Astrocyte of the spinal cord (primary cell): Measurements from ENCODE around the gene SHC3.

Experiments used
- DNase-seq: peaks from one replicate; pipeline ENCODE4 v3.0.0; 2011; ENCODE audit warnings: low read depth, low spot score
- H3K4me3 ChIP-seq: 2 replicates; pipeline ENCODE4 v1.5.1; 2011; ENCODE audit warnings: low read depth, mild to moderate bottlenecking, low read length, moderate library complexity
- in situ Hi-C: cut with HindIII; loops from 2 replicates; pipeline ENCODE4 v1.10.0; 2017; ENCODE audit warnings: low sequenced_read_pairs
- TF ChIP-seq, protein P1 (sequence below): IDR thresholded peaks from 2 replicates; pipeline ENCODE4 v1.5.1; 2012; ENCODE audit warnings: low read depth, mild to moderate bottlenecking, low read length, inconsistent platforms

SHC3 gene

DNA sequence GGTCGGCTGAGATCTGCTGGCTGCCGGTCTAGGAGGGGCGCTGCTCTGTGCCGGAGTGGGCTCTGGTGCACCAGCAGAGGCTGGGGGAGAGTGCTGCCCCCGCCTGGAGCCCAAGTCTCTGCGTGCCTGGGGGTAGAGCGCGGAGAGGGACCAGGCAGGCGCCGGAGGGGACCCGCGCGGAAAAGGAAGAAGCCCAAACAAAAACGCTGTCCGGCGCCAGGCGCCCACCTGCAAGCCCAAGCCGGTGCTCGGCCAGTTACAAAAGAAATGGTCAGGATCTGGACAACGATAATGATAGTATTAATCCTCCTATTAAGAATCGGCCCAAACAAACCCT is 187.9 kb downstream of the SHC3 start:
- in situ Hi-C loops, result no loop called here

DNA sequence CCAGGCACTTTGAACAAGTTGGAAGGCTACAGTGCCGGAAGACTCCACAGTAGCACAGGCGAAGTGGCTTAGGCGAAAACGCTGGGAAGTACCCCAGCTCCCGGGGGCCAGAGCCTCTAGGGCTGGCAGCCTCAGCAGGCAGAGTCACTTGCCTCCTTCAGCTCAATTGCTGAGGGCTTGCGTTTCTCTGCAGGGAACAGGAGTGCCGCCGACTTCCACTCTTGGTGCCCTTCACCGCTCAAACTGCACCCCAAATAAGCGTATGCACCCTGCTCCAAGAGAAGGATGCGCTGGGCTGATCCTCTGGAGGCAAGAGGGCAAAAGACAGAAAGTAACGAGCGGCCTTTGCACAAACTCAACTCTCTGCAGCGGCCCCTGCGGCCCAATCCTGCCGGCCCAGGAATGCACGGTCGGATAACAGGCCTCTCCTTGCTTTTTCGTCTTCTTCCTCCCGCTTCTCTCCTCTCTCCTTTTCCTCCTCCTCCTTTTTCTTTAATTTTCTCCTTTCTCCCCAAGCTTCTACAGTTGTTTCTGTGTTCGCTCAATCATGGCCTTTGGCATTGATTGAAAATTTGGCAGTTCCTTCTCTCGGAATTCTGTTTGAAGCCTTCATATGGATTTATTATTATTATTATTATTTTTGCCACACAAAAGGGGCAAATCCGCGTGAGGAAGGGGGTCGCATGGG is 188.4 kb downstream of the SHC3 start:
- in situ Hi-C loops, result no loop called here

More for the DNA sequence above, 187.9 kb downstream of the SHC3 start:
- peak overlapping the region; percentile 65 for H3K4me3 ChIP-seq
- DNase-seq, result no peak
- TF ChIP-seq, protein P1, sequence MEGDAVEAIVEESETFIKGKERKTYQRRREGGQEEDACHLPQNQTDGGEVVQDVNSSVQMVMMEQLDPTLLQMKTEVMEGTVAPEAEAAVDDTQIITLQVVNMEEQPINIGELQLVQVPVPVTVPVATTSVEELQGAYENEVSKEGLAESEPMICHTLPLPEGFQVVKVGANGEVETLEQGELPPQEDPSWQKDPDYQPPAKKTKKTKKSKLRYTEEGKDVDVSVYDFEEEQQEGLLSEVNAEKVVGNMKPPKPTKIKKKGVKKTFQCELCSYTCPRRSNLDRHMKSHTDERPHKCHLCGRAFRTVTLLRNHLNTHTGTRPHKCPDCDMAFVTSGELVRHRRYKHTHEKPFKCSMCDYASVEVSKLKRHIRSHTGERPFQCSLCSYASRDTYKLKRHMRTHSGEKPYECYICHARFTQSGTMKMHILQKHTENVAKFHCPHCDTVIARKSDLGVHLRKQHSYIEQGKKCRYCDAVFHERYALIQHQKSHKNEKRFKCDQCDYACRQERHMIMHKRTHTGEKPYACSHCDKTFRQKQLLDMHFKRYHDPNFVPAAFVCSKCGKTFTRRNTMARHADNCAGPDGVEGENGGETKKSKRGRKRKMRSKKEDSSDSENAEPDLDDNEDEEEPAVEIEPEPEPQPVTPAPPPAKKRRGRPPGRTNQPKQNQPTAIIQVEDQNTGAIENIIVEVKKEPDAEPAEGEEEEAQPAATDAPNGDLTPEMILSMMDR, result peak; percentile 30

DNA sequence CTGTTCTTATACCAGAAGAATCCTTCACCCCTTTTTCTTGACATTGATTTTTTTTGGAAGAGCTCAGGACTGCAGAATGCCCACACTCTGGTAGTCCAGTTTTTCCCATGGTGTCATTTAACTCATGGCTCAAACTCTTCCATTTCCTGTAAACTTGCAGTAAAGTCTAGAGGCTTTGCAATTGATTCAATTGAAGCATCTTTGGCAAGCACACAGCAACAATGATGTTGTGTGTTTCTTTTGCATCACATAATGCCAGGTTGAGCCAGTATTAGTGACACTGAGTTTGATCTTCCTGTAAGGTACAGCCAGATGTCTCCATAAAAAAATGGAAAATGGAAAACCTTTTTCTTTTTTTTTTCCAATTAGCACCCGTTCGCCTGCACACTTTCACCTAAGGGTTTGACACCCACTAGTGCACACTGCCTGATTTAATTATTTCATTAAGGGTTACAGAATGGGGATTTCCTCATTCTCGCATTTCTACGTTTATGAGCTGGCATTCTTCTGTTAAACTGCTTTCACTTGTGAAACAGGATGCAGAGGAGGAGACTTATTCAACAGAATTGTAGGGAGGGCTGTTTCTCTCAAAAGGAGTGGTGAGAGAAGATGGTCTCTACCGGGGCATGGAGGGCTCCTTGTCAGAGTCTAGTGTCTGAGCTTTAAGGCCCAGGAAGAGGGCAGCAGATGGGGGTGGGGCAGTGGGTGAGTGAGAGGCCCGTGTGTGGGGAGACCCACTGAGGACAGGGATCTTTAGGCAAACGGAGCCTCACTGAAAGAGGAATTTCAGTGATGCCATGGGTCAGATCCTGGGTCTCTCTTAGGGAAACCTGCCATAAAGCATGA is 189.6 kb downstream of the SHC3 start:
- TF ChIP-seq, protein P1, result no peak
- in situ Hi-C loops, result no loop called here
- H3K4me3 ChIP-seq, result no peak overlapping the region
- no peak for DNase-seq

More for the DNA sequence above, 188.4 kb downstream of the SHC3 start:
- TF ChIP-seq, protein P1, result no peak
- no peak for DNase-seq
- H3K4me3 ChIP-seq, result peak overlapping the region; percentile 65

DNA sequence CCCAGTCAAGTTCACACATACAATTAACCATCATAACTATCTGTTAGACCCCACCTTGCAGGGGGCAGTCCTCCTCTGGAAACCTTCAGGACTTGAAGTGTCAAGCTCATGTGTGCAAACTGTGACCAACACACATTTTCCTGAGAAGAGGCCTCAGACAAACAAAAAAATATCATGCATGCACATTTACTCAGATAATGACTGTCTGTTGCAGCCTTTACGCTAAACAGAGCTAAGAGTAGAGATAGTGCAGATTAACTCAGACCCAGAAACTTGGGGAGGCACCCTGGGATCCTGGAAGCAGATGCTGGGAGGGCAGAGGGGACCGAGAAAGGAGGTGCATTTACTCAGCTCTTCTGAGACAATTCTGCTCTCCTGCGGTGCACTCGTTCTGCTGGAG is 191.0 kb downstream of the SHC3 start:
- in situ Hi-C loops, result no loop called here
- H3K4me3 ChIP-seq, result no peak overlapping the region
- TF ChIP-seq, protein P1, result no peak
- no peak for DNase-seq

DNA sequence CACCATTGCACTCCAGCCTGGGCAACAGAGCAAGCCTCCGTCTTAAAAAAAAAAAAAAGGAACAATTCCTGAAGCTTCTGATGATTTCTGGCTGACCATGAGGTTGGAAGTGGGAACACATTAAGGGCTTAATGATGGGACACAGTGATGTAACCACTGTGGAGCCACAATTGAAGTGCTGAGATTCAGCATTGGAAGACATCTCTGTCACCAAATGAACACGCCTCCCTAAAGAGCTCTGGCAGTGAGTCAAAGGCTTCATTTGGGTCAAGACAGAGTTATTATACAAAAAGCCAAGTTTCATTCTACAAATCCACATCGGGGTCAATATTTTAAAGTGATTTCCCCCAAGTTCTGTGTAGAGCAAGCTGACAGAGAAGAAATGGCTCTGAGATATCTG is 191.8 kb downstream of the SHC3 start:
- H3K4me3 ChIP-seq, result no peak overlapping the region
- in situ Hi-C loops, result no loop called here
- DNase-seq, result no peak
- TF ChIP-seq, protein P1, result no peak

DNA sequence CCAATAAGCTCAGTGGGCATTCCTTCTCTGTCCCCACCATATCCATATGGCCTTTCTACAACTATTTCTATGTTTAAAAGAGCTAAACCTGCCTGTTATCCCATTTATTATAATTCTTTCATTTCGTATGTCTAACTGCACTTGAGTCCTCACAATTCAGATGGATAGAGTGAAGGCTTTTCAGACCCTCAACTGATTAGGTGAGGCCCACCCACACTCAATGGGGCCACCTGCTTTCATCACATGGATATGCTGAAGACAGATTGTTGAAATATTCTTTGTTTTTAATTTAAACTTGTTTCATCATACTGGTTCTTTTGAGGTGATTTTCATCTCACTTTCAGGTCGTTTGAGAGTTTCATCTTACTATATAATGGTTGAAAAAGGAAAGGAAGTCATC is 193.0 kb downstream of the SHC3 start:
- in situ Hi-C loops, result no loop called here
- no peak for DNase-seq
- TF ChIP-seq, protein P1, result no peak
- no peak overlapping the region for H3K4me3 ChIP-seq
